Iris pigment epithelial cell (primary cell): ENCODE results near the gene ST7L.
"Not testable (repeated sequence)": the region's sequence is repeated elsewhere in the genome, so short reads cannot be mapped to it uniquely, and the experiment has no call there.

Experiments
- DNase-seq: peaks from one replicate; pipeline ENCODE4 v3.0.0-alpha.2; 2011; ENCODE audit warnings: low read depth

The ST7L gene

DNA sequence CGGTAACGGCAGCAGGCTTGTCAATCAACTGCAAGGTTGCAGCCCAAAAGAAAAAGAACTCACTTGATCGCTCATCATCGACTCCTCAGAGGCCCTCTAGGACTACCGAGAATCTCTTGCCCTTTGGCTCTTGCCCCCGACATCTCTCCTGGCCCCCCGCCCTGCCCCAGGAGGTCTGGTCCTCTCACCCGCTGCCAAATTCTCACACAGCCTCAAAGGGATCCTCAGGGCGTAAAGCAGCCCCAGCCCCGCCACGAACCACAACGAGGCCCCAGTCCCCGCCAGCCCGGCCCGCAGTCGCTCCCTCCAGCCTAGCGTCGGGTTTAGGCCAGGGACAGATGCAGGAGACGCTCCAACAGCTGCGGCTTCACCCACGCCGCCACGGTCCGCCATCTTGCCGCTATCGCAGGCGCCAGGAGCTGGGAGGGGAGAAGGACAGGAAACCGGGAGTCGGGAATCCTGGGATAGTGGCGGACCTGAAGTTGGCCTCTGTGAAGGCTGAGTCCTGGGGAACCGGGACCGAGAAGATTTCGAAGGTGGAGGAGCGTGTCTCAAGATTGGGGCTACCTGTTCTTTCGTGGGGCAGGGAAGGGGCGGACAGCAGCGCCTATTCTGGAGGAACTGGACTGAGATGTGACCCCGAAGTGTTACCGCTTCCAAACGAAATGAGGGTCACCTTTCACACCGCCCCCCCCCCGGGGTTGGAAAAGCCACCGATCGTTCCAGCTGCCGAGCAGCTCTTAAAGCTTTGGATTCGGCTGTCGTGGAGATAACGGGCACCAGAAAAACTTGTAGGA, at the start of gene ST7L:
ST7L (minus strand) TSS at position 421 of the 797 bp plus-strand sequence; CDS start at position 393, 28 bp downstream.
- DNase-seq, result peak; percentile 75

- DNase-seq, result no peak
Measured at GRCh38 chr1:112666946-112667345, 48.0 kb upstream of the ST7L start.

DNA sequence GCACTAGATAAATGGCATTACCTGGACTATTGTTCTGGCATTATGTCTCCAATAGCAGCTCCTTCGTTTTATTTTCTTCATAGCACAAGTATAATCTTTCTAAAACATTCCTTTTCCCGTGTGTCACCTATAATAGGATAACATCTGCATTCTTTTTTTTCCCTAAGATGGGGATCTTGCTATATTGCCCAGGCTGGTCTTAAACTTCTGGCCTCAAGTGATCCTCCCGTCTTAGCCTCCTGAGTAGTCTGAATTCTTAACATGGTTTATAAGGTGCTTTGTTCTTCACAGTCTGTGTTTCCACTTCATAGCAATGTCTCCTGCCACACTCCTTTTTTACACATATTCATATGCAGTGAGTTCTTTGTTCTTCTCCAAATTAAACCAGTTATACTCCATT, 46.9 kb upstream of the ST7L start:
- no peak for DNase-seq

DNA sequence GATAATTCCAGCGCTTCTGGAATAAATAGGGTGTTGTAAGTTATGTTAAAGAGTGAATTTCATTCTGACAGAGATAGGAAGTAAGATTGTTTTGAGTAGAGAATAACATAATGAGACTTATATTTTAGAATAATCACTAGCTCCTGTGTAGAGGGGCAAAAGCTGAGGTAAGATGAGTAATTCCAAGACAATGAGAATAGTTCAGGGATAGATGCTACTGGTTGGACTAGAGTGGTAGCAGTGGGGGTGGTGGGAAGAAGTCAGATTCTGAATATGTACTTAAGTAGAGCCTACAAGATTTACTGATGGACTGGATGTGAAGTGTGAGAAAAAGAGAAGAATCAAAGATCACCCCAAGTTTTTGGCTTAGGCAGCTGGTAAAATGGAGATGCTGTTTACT, 32.3 kb upstream of the ST7L start:
- no peak for DNase-seq

DNA sequence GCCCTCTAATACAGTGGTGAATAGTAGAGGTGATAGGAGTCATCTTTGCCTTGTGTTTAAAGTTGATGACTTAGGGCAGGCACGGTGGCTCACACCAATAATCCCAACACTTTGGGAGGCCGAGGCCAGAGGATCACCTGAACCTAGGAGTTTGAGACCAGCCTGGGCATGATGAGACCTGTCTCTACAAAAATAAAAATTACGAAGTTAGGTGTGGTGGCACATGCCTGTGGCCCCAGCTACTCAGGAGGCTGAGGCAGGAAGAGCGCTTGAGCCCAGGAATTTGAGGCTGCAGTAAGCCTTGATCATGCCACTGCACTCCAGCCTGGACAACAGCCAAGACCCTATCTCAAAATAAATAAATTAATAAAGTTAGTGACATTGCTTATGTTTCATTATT, 27.3 kb upstream of the ST7L start:
- DNase-seq, result no peak

- DNase-seq, result no peak
Measured at GRCh38 chr1:112643080-112643479, 24.1 kb upstream of the ST7L start.

DNA sequence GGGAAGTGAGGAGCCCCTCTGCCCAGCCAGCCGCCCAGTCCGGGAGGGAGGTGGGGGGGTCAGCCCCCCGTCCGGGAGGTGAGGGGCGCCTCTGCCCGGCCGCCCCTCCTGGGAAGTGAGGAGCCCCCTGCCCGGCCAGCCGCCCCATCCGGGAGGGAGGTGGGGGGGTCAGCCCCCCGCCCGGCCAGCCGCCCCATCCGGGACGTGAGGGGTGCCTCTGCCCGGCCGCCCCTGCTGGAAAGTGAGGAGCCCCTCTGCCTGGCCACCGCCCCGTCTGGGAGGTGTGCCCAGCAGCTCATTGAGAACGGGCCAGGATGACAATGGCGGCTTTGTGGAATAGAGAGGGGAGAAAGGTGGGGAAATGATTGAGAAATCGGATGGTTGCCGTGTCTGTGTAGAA, 21.5 kb upstream of the ST7L start:
- DNase-seq, result not testable (repeated sequence)

DNA sequence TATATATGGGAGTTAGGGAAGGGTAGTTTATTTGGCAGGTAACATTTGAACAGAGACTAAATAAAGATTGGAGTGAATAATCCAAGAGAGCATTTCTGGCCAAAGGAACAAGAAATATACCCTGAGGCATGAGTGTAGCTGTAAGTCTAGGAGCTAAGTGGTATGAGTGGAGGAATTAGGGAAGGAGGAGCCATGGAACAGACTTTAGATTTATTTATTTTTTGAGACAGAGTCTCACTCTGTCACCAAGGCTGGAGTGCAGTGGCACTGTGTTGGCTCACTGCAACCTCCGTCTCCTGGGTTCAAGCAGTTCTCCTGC, 19.1 kb upstream of the ST7L start:
- no peak for DNase-seq

GRCh38 chr1:112637254-112638109, 18.5 kb upstream of the ST7L start:
- DNase-seq, result peak; percentile 63

- no peak for DNase-seq
Measured at GRCh38 chr1:112636597-112637253, 17.8 kb upstream of the ST7L start.

DNA sequence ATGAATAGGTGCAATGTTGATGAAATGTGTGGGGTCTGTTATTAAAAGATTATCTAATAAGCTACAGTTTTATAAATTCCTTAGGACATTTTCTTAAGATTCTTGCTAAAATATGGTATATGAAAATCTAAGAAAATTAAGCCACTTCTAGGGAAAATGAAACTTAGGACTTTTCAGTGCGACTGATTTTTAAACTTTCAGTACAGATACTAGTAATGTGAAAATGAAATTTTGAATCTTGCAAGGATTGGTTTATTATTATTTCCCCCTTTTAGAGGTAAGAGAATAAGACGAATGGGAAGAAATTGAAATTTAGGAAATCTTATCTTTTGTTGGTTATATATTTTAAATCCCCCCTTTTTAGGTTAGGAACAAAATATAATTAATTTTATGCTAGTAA, 17.1 kb upstream of the ST7L start:
- DNase-seq, result no peak

DNA sequence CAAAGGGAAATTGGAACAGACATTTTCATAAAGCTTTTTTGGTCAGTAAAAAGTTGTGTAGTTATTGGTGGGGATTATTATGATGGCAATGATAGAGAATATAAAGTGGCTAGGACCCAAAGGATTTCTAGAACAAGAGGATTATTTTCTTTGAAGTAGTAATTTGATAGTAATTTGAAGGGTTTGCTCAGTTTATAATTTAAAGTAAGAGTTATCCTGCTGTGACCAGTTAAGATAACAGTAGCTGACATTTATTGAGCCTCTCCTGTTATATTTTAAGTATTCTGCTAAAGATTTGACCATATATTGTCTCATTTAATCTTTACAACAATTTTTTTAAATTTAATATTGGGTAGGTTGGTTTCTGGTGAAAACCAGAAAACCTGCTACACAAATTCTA, 15.4 kb upstream of the ST7L start:
- no peak for DNase-seq

- DNase-seq, result no peak
Measured at GRCh38 chr1:112633628-112634027, 14.7 kb upstream of the ST7L start.

GRCh38 chr1:112629256-112629655, 10.3 kb upstream of the ST7L start:
- DNase-seq, result no peak

GRCh38 chr1:112628516-112628915, 9.6 kb upstream of the ST7L start:
- no peak for DNase-seq

- no peak for DNase-seq
Measured at GRCh38 chr1:112626887-112627286, 7.9 kb upstream of the ST7L start.

DNA sequence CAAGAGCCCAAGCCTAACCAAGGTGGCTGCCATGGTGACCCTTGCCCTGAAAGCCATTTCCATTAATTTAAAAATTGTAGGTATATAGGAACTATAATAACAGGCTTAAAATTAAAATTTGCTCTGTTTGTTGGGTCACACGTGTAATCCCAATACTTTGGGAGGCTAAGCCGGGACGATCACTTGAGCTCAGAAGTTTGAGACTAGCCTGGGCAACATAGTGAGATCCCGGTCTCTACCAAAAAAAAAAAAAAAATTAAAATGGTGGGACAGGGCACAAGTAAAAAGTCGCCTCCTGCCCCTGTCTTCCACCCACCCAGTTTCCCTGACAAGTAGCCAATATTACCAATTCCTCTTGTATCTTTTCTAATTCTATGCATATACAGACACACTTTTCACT, 7.3 kb upstream of the ST7L start:
- no peak for DNase-seq

GRCh38 chr1:112625696-112626095, 6.8 kb upstream of the ST7L start:
- DNase-seq, result peak; percentile 62

- not testable (repeated sequence) for DNase-seq
Measured at GRCh38 chr1:112624493-112624892, 5.6 kb upstream of the ST7L start.

GRCh38 chr1:112620377-112620695, 1.4 kb upstream of the ST7L start:
- DNase-seq, result no peak

- DNase-seq, result peak; percentile 96
Measured at GRCh38 chr1:112619518-112620376, 806 bp upstream of the ST7L start, which contains the start of gene CAPZA1. CAPZA1 (plus strand) TSS chr1:112619832; CDS start chr1:112619845, 13 bp downstream.
